Adrenal gland (tissue), 5 donors: ENCODE measurements around the gene NFKB2.

Experiments used
- POLR2A ChIP-seq, 2 donors: fragments of 450-650 bp; IDR thresholded peaks; one replicate each; pipeline ENCODE4 v1.6.1; 2017; ENCODE audit warnings: antibody characterized with exemption in 2 of 2, mild to moderate bottlenecking in 2 of 2, moderate library complexity in 1 of 2
- TF ChIP-seq, protein P1 (sequence below), 6 experiments: fragments of 450-650 bp in 4 of 6; fragments of 200-600 bp in 2 of 6; sonication (generic) in 1 of 6; IDR thresholded peaks; 1 replicate in 5 of 6; 2 replicates in 1 of 6; pipeline versions ENCODE4 v1.5.1 to v1.8.0; 2016 to 2021; ENCODE audit warnings: antibody characterized with exemption in 6 of 6, mild to moderate bottlenecking in 2 of 6, moderate library complexity in 1 of 6
- donor health status: DM: no; HTN: no; CAD: no.

DNA sequence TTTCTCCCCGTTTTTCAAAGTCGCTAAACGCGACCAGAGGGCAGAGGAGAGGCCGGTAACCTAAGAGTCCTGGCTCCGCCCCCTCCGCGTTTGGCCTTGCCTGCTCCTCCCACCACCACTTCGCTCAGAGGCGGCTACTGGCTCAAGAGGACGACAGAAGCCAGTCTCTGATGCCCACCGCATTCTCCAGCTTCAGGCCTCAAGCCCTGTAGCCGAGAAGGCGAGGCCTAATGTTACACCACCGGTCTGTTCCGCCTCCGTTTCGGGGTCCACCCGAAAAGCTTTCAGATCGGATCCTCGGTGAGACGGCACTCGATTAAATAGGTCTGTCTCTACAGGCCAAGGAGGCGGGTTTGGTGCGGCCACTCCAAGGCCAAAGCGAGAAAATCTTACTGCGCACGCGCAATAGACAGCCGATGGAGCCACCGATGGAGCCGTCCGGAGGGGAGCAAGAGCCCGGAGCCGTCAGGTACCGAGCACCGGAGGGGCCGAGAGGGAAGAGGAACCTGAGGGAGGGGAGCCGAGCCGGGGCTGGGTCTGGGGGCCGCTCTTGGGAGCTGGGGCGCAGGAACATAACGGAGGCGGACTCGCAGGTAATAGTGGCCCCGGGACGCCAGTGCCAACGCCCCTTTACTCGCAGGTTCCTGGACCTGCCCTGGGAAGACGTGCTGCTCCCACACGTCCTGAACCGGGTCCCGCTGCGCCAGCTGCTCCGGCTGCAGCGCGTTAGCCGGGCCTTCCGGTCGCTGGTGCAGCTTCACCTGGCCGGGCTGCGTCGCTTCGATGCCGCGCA, 25.4 kb downstream of the NFKB2 start, which contains the start of gene FBXL15:
- TF ChIP-seq POLR2A (IDR thresholded peaks at IDR 0.05), result peak; percentile 32 to 61
- TF ChIP-seq, protein P1, sequence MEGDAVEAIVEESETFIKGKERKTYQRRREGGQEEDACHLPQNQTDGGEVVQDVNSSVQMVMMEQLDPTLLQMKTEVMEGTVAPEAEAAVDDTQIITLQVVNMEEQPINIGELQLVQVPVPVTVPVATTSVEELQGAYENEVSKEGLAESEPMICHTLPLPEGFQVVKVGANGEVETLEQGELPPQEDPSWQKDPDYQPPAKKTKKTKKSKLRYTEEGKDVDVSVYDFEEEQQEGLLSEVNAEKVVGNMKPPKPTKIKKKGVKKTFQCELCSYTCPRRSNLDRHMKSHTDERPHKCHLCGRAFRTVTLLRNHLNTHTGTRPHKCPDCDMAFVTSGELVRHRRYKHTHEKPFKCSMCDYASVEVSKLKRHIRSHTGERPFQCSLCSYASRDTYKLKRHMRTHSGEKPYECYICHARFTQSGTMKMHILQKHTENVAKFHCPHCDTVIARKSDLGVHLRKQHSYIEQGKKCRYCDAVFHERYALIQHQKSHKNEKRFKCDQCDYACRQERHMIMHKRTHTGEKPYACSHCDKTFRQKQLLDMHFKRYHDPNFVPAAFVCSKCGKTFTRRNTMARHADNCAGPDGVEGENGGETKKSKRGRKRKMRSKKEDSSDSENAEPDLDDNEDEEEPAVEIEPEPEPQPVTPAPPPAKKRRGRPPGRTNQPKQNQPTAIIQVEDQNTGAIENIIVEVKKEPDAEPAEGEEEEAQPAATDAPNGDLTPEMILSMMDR (IDR thresholded peaks at IDR 0.05), result no peak
